Stimulated activated CD4-positive, alpha-beta T cell treated with anti-CD3 and anti-CD28 coated beads, Interleukin-4, amount 100 ng/mL, for 48 hours (primary cell): ENCODE results near the gene MYF5.

Experiments used
- DNase-seq, 2 donors: peaks; one replicate each; pipeline ENCODE4 v3.0.0-alpha.2; 2020; ENCODE audit warnings: low read depth in 2 of 2

The MYF5 gene

GRCh38 chr12:80766210-80766609 is 49.5 kb downstream of the MYF5 start:
- no peak for DNase-seq

- no peak for DNase-seq
Observed at GRCh38 chr12:80766897-80767296, 50.2 kb downstream of the MYF5 start.
